NCI-H2227 (cell line): ENCODE results near the gene PLPPR3.
"Not testable (repeated sequence)": the region's sequence is repeated elsewhere in the genome, so short reads cannot be mapped to it uniquely, and the experiment has no call there.

Source experiments
- DNase-seq: peaks from one replicate; lab custom pipeline; 2025; ENCODE audit not compliant: unreplicated experiment; lab: John Stamatoyannopoulos, UW

PLPPR3 gene

GRCh38 chr19:853614-854220, 32.0 kb upstream of the PLPPR3 start:
- DNase-seq = not testable (repeated sequence)

DNA sequence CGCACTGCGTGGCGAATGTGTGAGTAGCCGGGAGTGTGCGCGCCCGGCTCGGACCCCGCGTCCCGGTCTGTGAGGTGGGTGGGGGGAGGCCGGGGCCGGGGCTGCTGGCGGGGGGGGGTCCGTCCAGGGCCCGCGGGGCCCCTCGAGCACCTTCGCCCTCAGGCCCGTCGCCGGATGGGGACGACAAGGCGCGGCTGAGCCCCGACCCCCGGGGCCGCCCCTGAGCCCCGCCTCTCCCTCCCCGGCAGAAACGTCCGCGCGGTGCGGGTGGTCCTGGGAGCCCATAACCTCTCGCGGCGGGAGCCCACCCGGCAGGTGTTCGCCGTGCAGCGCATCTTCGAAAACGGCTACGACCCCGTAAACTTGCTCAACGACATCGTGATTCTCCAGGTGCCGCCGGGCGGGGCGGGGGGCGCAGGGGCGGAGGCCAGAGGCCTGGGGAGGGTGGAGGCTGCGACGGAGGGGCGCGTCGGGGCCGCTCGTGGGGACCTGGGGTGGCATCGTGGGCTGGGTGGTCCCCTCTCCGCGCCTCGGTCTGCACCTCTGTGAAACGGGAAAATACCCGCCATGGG, 31.3 kb upstream of the PLPPR3 start:
- no peak for DNase-seq

GRCh38 chr19:852136-853013, 30.6 kb upstream of the PLPPR3 start, which contains the start of gene ELANE:
TSS of gene ELANE (plus strand) at chr19:852303. CDS start at chr19:852329, 26 bp downstream.
- no peak for DNase-seq

GRCh38 chr19:850979-851335, 29.2 kb upstream of the PLPPR3 start:
- DNase-seq = no peak

GRCh38 chr19:850221-850978, 28.6 kb upstream of the PLPPR3 start:
- DNase-seq = peak; percentile 80

GRCh38 chr19:849195-849594, 27.4 kb upstream of the PLPPR3 start:
- DNase-seq = not testable (repeated sequence)

GRCh38 chr19:848386-848921, 26.7 kb upstream of the PLPPR3 start:
- DNase-seq = no peak

DNA sequence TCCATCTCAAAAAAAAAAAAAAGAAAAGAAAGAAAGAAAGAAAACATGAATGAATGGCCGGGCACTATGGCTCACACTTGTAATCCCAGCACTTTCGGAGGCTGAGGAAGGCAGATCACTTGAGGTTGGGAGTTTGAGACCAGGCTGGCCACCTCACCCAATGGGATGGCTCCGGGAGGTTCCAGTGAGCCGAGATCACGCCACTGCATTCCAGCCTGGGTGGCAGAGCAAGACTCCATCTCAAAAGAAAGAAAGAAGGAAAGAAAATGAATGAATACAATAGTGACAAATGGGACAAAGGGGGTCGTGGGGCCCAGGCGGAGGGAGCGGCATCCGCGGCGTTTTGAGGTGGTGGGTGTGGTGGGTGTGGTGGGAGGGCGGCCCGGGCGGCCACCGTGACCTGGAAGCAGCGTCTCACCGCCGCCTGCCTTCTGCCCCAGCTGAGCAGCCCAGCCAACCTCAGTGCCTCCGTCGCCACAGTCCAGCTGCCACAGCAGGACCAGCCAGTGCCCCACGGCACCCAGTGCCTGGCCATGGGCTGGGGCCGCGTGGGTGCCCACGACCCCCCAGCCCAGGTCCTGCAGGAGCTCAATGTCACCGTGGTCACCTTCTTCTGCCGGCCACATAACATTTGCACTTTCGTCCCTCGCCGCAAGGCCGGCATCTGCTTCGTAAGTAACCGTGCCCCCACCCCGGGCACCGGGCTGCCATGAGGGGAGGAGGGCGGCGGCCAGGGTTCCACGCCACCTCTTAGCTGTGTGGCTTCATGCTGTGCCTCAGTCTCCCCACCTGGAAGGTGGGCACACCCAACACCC, 24.2 kb upstream of the PLPPR3 start:
- no peak for DNase-seq

DNA sequence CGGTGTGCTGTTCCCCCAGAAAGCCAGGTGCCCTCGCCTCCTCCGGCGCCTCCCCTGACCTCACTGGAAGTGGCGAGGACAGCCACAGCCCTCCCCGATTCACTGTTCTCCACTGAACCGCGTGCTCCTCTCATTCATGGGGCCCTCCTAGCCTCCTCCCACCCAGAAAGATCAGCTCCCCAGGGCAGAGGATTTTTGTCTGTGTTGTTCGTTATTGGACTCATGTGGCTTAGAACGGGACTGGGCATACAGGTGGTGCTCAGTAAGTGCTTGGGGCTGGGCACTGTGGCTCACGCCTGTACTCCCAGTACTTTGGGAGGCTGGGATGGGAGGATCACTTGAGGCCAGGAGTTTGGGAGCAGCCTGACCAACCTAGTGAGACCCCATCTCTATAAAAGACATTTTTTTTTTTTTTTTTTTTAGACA, 22.8 kb upstream of the PLPPR3 start:
- no peak for DNase-seq

GRCh38 chr19:843836-844545, 22.2 kb upstream of the PLPPR3 start:
- DNase-seq = no peak

- peak; percentile 51 for DNase-seq
Measured at GRCh38 chr19:843180-843835, 21.6 kb upstream of the PLPPR3 start.

DNA sequence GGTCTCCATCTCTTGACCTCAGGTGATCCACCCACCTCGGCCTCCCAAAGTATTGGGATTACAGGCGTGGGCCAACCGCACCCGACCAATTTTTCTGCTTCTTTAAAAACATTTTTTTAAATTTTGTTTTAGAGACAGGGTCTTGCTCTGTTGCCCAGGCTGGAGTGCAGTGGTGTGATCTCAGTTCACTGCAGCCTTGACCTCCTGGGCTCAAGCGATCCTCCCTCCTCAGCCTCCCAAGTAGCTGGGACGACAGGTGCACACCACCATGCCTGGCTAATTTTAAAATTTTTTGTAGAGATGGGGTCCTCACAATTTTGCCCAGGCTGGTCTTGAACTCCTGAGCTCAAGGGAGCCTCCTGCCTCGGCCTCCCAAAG, 21.0 kb upstream of the PLPPR3 start:
- DNase-seq = not testable (repeated sequence)

GRCh38 chr19:840519-841206, 18.9 kb upstream of the PLPPR3 start, which contains the start of gene PRTN3:
TSS of gene PRTN3 (plus strand) at chr19:840999. CDS start at chr19:841009, 10 bp downstream.
- no peak for DNase-seq

- no peak for DNase-seq
Measured at GRCh38 chr19:835210-835810, 13.6 kb upstream of the PLPPR3 start.

- no peak for DNase-seq
Measured at GRCh38 chr19:834216-834615, 12.5 kb upstream of the PLPPR3 start.

- DNase-seq = no peak
Measured at GRCh38 chr19:831407-832369, 9.9 kb upstream of the PLPPR3 start.
